Mesenchymal stem cell (in vitro differentiated cells and primary cell): ENCODE measurements around the gene TCHP.
"Not testable (repeated sequence)": the region's sequence is repeated elsewhere in the genome, so short reads cannot be mapped to it uniquely, and the experiment has no call there.

ENCODE experiments used
- DNase-seq: peaks from one replicate; pipeline ENCODE4 v3.0.0-alpha.2; 2013
- H2AFZ ChIP-seq: one replicate; pipeline ENCODE4 v1.6.1; 2013; ENCODE audit warnings: low read depth, mild to moderate bottlenecking, control low read depth, inconsistent platforms, low read length, moderate library complexity
- H2AK5ac ChIP-seq: 2 replicates; pipeline ENCODE4 v1.6.1; 2013; ENCODE audit warnings: low read length, moderate library complexity, mild to moderate bottlenecking, inconsistent platforms; ENCODE audit not compliant: severe bottlenecking
- H2BK120ac ChIP-seq: one replicate; pipeline ENCODE4 v1.6.1; 2013; ENCODE audit warnings: low read depth, mild to moderate bottlenecking, inconsistent platforms, low read length, moderate library complexity
- H2BK12ac ChIP-seq, 2 experiments: one replicate each; pipeline ENCODE4 v1.6.1; 2013; ENCODE audit warnings: inconsistent platforms in 2 of 2, low read length in 2 of 2, mild to moderate bottlenecking in 2 of 2, moderate library complexity in 2 of 2, control low read depth in 1 of 2
- H2BK15ac ChIP-seq: one replicate; pipeline ENCODE4 v1.6.1; 2013; ENCODE audit warnings: mild to moderate bottlenecking, low read depth, inconsistent platforms; ENCODE audit not compliant: poor library complexity, severe bottlenecking
- H2BK5ac ChIP-seq: 2 replicates; pipeline ENCODE4 v1.6.1; 2013; ENCODE audit warnings: low read depth, mild to moderate bottlenecking, low read length, control low read depth, inconsistent platforms; ENCODE audit not compliant: poor library complexity, severe bottlenecking
- H3K14ac ChIP-seq, 2 experiments: one replicate each; pipeline ENCODE4 v1.6.1; 2013; ENCODE audit warnings: inconsistent platforms in 2 of 2, low read length in 2 of 2, control low read depth in 1 of 2, mild to moderate bottlenecking in 1 of 2, moderate library complexity in 1 of 2
- H3K18ac ChIP-seq, 2 experiments: one replicate each; pipeline ENCODE4 v1.6.1; 2013; ENCODE audit warnings: inconsistent platforms in 2 of 2, low read length in 2 of 2, control low read depth in 1 of 2, low read depth in 1 of 2, mild to moderate bottlenecking in 1 of 2
- H3K23ac ChIP-seq, 2 experiments: one replicate each; pipeline ENCODE4 v1.6.1; 2013; ENCODE audit warnings: inconsistent platforms in 2 of 2, low read length in 2 of 2, mild to moderate bottlenecking in 2 of 2, moderate library complexity in 2 of 2, control low read depth in 1 of 2
- H3K27ac ChIP-seq: 2 replicates; pipeline ENCODE4 v1.5.1; 2013; ENCODE audit warnings: mild to moderate bottlenecking, moderate library complexity, low read length, control low read depth, inconsistent platforms; ENCODE audit not compliant: poor library complexity, severe bottlenecking
- H3K27me3 ChIP-seq, 2 experiments: 2 replicates each; pipeline versions ENCODE4 v1.6.1 to v1.7.0; 2013; ENCODE audit warnings: low read length in 2 of 2, mild to moderate bottlenecking in 2 of 2, moderate library complexity in 2 of 2, control low read depth in 1 of 2, inconsistent platforms in 1 of 2; ENCODE audit not compliant: control insufficient read depth in 1 of 2, insufficient read depth in 1 of 2
- H3K36me3 ChIP-seq, 2 experiments: 2 replicates each; pipeline versions ENCODE4 v1.6.1 to v1.7.0; 2013; ENCODE audit warnings: low read length in 2 of 2, control low read depth in 1 of 2, inconsistent platforms in 1 of 2, low read depth in 1 of 2, mild to moderate bottlenecking in 1 of 2; ENCODE audit not compliant: insufficient read depth in 2 of 2, control insufficient read depth in 1 of 2
- H3K4ac ChIP-seq, 2 experiments: one replicate each; pipeline ENCODE4 v1.6.1; 2013; ENCODE audit warnings: inconsistent platforms in 2 of 2, low read length in 2 of 2, mild to moderate bottlenecking in 2 of 2, moderate library complexity in 2 of 2, control low read depth in 1 of 2, low read depth in 1 of 2
- H3K4me1 ChIP-seq: 2 replicates; pipeline ENCODE4 v1.6.1; 2013; ENCODE audit warnings: low read depth, low read length, control low read depth; ENCODE audit not compliant: control insufficient read depth, insufficient read depth
- H3K4me2 ChIP-seq: 2 replicates; pipeline ENCODE4 v1.6.1; 2013; ENCODE audit warnings: low read length, mild to moderate bottlenecking, inconsistent platforms; ENCODE audit not compliant: poor library complexity, severe bottlenecking
- H3K4me3 ChIP-seq, 2 experiments: 2 replicates each; pipeline versions ENCODE4 v1.5.1 to v1.7.0; 2013; ENCODE audit warnings: low read length in 2 of 2, mild to moderate bottlenecking in 2 of 2, control low read depth in 1 of 2, low read depth in 1 of 2; ENCODE audit not compliant: insufficient read depth in 1 of 2
- H3K79me1 ChIP-seq: replicated peaks from 2 replicates; pipeline ENCODE4 v1.6.1; 2013; ENCODE audit warnings: mild to moderate bottlenecking, control low read depth, low read length, inconsistent platforms; ENCODE audit not compliant: poor library complexity, severe bottlenecking
- H3K9ac ChIP-seq: 2 replicates; pipeline ENCODE4 v1.7.0; 2013; ENCODE audit warnings: mild to moderate bottlenecking, low read length, moderate library complexity
- H3K9me3 ChIP-seq: 2 replicates; pipeline ENCODE4 v1.7.0; 2013; ENCODE audit warnings: mild to moderate bottlenecking, low read length; ENCODE audit not compliant: control insufficient read depth
- H4K8ac ChIP-seq: one replicate; pipeline ENCODE4 v1.6.1; 2013; ENCODE audit warnings: inconsistent platforms, mild to moderate bottlenecking, low read length, moderate library complexity
- H4K91ac ChIP-seq: one replicate; pipeline ENCODE4 v1.6.1; 2013; ENCODE audit warnings: mild to moderate bottlenecking, low read length, inconsistent platforms
- WGBS: methylation state at CpG from one replicate; pipeline ENCODE4 v1.1.7; 2013; ENCODE audit warnings: mixed read lengths; 5-methylcytosine and 5-hydroxymethylcytosine counted together

TCHP gene

DNA sequence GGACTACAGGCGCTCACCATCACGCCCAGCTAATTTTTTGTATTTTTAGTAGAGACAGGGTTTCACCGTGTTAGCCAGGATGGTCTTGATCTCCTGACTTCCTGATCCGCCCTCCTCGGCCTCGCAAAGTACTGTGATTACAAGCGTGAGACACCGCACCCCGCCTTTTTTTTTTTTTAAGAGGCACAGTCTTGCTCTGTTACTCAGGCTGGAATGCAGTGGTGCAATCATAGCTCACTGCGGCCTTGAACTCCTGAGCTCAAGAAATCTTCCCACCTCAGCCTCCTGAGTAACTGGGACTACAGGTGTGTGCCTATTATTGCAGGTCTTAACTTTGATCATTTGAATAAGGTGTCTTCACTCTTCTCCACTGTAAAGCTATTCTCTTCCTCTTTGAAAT is 14.5 kb upstream of the TCHP start:
- no peaks in the 10 kb centered on the region for H3K79me1 ChIP-seq
- no peak overlapping the region for H2BK120ac ChIP-seq
- no peak overlapping the region for H3K4me3 ChIP-seq
- no peak overlapping the region for H3K18ac ChIP-seq
- H2BK15ac ChIP-seq: no peak overlapping the region
- H3K9ac ChIP-seq: no peak overlapping the region
- H3K9me3 ChIP-seq: no peaks in the 10 kb centered on the region
- H4K91ac ChIP-seq: no peak overlapping the region
- H2BK5ac ChIP-seq: no peak overlapping the region
- no peak overlapping the region for H3K23ac ChIP-seq
- no peak overlapping the region for H3K27ac ChIP-seq
- no peak overlapping the region for H3K4ac ChIP-seq
- H2AK5ac ChIP-seq: no peak overlapping the region
- H3K4me1 ChIP-seq: peaks cover 9% of the 10 kb centered on the region
- H3K36me3 ChIP-seq: no peaks in the 10 kb centered on the region
- H2BK12ac ChIP-seq: no peak overlapping the region
- no peaks in the 10 kb centered on the region for H3K27me3 ChIP-seq
- no peak overlapping the region for H3K4me2 ChIP-seq
- no peak for DNase-seq
- H2AFZ ChIP-seq: no peak overlapping the region
- no peak overlapping the region for H3K14ac ChIP-seq
- WGBS: 90% methylated on average over 10 of the region's 10 CpGs
- no peak overlapping the region for H4K8ac ChIP-seq

DNA sequence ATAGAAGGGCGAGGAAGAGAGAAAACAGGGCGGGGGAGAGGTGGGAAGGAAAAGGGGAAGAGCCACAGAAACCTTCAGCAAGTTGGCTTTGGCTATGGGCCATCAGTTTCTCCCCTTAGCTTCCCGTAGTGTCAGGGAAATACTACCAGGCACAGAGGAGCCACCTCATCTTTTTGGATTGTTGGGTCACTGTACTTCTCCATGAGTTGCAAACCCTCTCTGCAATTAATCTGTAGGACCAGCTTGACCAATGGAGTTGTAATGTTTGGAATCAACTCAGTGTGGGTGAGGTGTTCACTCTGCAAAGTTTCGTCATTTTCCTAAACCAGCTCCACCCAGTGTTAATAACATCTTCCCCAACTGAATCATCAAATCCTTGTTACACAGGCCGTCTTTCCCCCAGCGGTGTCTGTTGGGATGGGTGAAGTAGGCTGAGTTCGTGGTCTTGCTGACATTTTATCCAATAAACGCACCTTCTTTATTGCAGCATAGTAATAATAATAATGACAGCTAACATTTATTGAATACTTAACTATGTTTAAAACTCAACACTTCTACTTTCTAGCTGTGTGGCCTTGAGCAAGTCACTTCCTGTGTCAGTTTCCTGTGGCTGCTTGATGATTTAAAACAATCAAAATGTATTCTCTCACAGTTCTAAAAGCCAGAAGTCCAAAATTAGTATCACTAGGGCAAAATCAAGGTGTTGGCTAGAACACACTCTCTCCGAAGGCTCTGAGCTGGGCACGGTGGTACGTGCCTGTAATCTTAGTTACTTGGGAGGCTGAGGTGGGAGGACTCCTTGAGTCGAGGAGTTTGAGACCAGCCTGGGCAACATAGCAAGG is 11.7 kb upstream of the TCHP start:
- no peak overlapping the region for H2BK120ac ChIP-seq
- 75% methylated on average over 7 of the region's 12 CpGs for WGBS
- no peak overlapping the region for H3K27ac ChIP-seq
- no peak overlapping the region for H2BK5ac ChIP-seq
- no peak overlapping the region for H4K91ac ChIP-seq
- no peaks in the 10 kb centered on the region for H3K36me3 ChIP-seq
- H3K9ac ChIP-seq: peak overlapping the region; percentile 83
- no peak overlapping the region for H3K23ac ChIP-seq
- H3K4me1 ChIP-seq: peaks cover 5% of the 10 kb centered on the region
- H3K14ac ChIP-seq: no peak overlapping the region
- peak overlapping the region in 1 of 2 experiments; percentile 16 for H3K4me3 ChIP-seq
- H3K9me3 ChIP-seq: no peaks in the 10 kb centered on the region
- H2AFZ ChIP-seq: no peak overlapping the region
- no peak overlapping the region for H2BK12ac ChIP-seq
- no peak overlapping the region for H3K4ac ChIP-seq
- H2BK15ac ChIP-seq: no peak overlapping the region
- H3K27me3 ChIP-seq: no peaks in the 10 kb centered on the region
- no peak overlapping the region for H2AK5ac ChIP-seq
- H4K8ac ChIP-seq: no peak overlapping the region
- H3K79me1 ChIP-seq: no peaks in the 10 kb centered on the region
- DNase-seq: peak; percentile 82
- H3K18ac ChIP-seq: no peak overlapping the region
- no peak overlapping the region for H3K4me2 ChIP-seq

DNA sequence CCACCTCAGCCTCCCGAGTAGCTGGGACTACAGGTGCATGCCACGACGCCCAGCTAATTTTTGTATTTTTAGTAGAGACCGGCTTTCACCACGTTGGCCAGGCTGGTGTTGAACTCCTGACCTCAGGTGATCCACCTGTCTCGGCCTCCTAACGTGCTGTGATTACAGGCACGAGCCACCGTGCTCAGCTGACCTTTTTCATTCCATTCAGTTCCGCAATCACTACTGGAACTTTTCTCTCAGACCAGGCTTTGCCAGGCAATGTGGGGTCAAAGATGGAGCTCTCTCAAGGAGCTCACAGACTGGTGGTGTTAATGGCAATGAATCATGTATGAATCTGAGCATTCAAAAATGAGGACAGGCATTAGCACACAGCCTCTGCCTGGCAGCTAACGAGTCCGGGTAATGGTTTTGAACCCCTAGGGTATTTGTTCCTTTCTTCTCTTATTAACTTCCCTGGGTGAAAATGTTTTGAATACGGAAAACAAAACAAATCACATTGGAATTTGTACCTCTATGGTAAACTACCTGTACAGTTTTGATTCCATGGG is 9.4 kb upstream of the TCHP start:
- H3K4me1 ChIP-seq: peaks cover 5% of the 10 kb centered on the region
- no peak overlapping the region for H2BK15ac ChIP-seq
- H3K9me3 ChIP-seq: no peaks in the 10 kb centered on the region
- no peak overlapping the region for H2BK5ac ChIP-seq
- H3K23ac ChIP-seq: no peak overlapping the region
- H3K4ac ChIP-seq: no peak overlapping the region
- no peak overlapping the region for H4K91ac ChIP-seq
- H3K14ac ChIP-seq: no peak overlapping the region
- no peaks in the 10 kb centered on the region for H3K79me1 ChIP-seq
- H2BK120ac ChIP-seq: no peak overlapping the region
- no peaks in the 10 kb centered on the region for H3K36me3 ChIP-seq
- no peak overlapping the region for H3K4me3 ChIP-seq
- H3K18ac ChIP-seq: no peak overlapping the region
- no peak overlapping the region for H3K4me2 ChIP-seq
- H4K8ac ChIP-seq: no peak overlapping the region
- H3K27me3 ChIP-seq: no peaks in the 10 kb centered on the region
- DNase-seq: no peak
- no peak overlapping the region for H3K27ac ChIP-seq
- H3K9ac ChIP-seq: no peak overlapping the region
- no peak overlapping the region for H2AK5ac ChIP-seq
- WGBS: 83% methylated on average over 12 of the region's 13 CpGs
- H2BK12ac ChIP-seq: no peak overlapping the region
- no peak overlapping the region for H2AFZ ChIP-seq

DNA sequence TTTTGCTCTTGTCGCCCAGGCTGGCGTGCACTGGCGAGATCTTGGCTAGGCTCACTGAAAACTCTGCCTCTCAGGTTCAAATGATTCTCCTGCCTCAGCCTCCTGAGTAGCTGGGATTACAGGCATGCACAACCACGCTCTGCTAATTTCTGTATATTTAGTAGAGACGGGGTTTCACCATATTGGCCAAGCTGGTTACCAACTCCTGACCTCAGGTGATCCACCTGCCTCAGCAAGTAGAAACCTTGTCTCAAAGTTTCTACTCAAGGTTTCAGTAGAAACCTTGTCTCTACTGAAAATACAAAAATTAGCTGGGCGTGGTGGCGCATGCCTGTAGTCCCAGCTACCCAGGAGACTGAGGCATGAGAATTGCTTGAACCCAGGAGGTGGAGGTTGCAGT is 8.3 kb upstream of the TCHP start:
- not testable (repeated sequence) for H3K27me3 ChIP-seq, H3K23ac ChIP-seq, H2BK12ac ChIP-seq, H3K14ac ChIP-seq, H2BK120ac ChIP-seq, H3K9ac ChIP-seq, H2AK5ac ChIP-seq, DNase-seq, H2BK15ac ChIP-seq, H3K27ac ChIP-seq, H3K9me3 ChIP-seq, H2AFZ ChIP-seq, H3K4me2 ChIP-seq, H3K4ac ChIP-seq, H4K8ac ChIP-seq, H3K4me1 ChIP-seq, H3K4me3 ChIP-seq, H2BK5ac ChIP-seq, H4K91ac ChIP-seq, H3K79me1 ChIP-seq, H3K18ac ChIP-seq, H3K36me3 ChIP-seq
- 94% methylated on average over 7 of the region's 7 CpGs for WGBS
